ENCODE data around the gene TRAF5.

GRCh38 chr1:211328084-211328694 is 1.6 kb downstream of the TRAF5 start:
- TF ChIP-seq CTCF (IDR thresholded peaks at IDR 0.05) (no peak), POLR2A (IDR thresholded peaks at IDR 0.05) (no peak)
